GM12892 (cell line): ENCODE results near the gene INTS2.
A peak's percentile ranks its signal among the peaks of the same experiment; 100 is the strongest.
"Not testable (repeated sequence)": the region's sequence is repeated elsewhere in the genome, so short reads cannot be mapped to it uniquely, and the experiment has no call there.

Experiments used
- DNase-seq: peaks from one replicate; pipeline ENCODE4 v3.0.0; 2011; ENCODE audit not compliant: insufficient read length
- FAIRE-seq: peaks from 2 replicates; lab custom pipeline; 2011; peaks lifted over from hg19 to GRCh38; lab: Jason Lieb, UNC
- POLR2A ChIP-seq: IDR thresholded peaks from 2 replicates; pipeline ENCODE4 v1.6.1; 2011; ENCODE audit warnings: low read depth, low read length, control low read depth
- POLR2AphosphoS5 ChIP-seq: IDR thresholded peaks from 2 replicates; pipeline ENCODE4 v1.6.1; 2011; ENCODE audit warnings: low read depth, low read length, control low read depth
- TAF1 ChIP-seq: IDR thresholded peaks from 2 replicates; pipeline ENCODE4 v1.6.1; 2011; ENCODE audit warnings: low read depth, mild to moderate bottlenecking, control low read depth, low read length, borderline replicate concordance

The INTS2 gene

GRCh38 chr17:61827649-61828395, 100.0 kb downstream of the INTS2 start:
- FAIRE-seq: no peak

GRCh38 chr17:61826866-61827265, 100.9 kb downstream of the INTS2 start:
- not testable (repeated sequence) for DNase-seq, FAIRE-seq

More at GRCh38 chr17:61827649-61828395, 100.0 kb downstream of the INTS2 start:
- TF ChIP-seq TAF1: no peak
- TF ChIP-seq POLR2AphosphoS5: no peak
- DNase-seq: no peak

- not testable (repeated sequence) for FAIRE-seq, DNase-seq
These were observed 101.6 kb downstream of the INTS2 start for GRCh38 chr17:61826198-61826597.

- FAIRE-seq (no peak), DNase-seq (no peak)
- TF ChIP-seq POLR2AphosphoS5: no peak
- TF ChIP-seq POLR2A: no peak
- no peak for TF ChIP-seq TAF1
These were observed 102.2 kb downstream of the INTS2 start for GRCh38 chr17:61825448-61826137.

- FAIRE-seq (peak; percentile 38), DNase-seq (no peak)
- no peak for TF ChIP-seq TAF1
- no peak for TF ChIP-seq POLR2AphosphoS5
- TF ChIP-seq POLR2A: no peak
These were observed 105.2 kb downstream of the INTS2 start for GRCh38 chr17:61822326-61823285.

- FAIRE-seq (no peak), DNase-seq (no peak)
- TF ChIP-seq POLR2AphosphoS5 (no peak), POLR2A (no peak)
These were observed 106.1 kb downstream of the INTS2 start for GRCh38 chr17:61821655-61822054.

- not testable (repeated sequence) for FAIRE-seq, DNase-seq
These were observed 108.5 kb downstream of the INTS2 start for GRCh38 chr17:61819265-61819664.

- DNase-seq (no peak), FAIRE-seq (no peak)
- TF ChIP-seq POLR2AphosphoS5 (no peak), POLR2A (no peak), TAF1 (no peak)
These were observed 109.6 kb downstream of the INTS2 start for GRCh38 chr17:61818225-61818624.

GRCh38 chr17:61817452-61817851, 110.3 kb downstream of the INTS2 start:
- TF ChIP-seq TAF1: no peak
- no peak for TF ChIP-seq POLR2AphosphoS5
- no peak for TF ChIP-seq POLR2A
- no peak for DNase-seq
- FAIRE-seq: no peak

- FAIRE-seq (no peak), DNase-seq (no peak)
- TF ChIP-seq TAF1: no peak
- TF ChIP-seq POLR2A: no peak
- TF ChIP-seq POLR2AphosphoS5: no peak
These were observed 111.2 kb downstream of the INTS2 start for GRCh38 chr17:61816538-61816937.

- peak; percentile 40 for FAIRE-seq
- TF ChIP-seq POLR2A: no peak
- no peak for TF ChIP-seq TAF1
- no peak for TF ChIP-seq POLR2AphosphoS5
- DNase-seq: no peak
These were observed 111.8 kb downstream of the INTS2 start for GRCh38 chr17:61815863-61816503.
